Measurements from ENCODE around the gene KHDRBS2. TPM values are rescaled to one million over a fixed set of nuclear protein-coding genes. Genes with fewer than 3 reads are reported as not detected.

The KHDRBS2 gene
- polyA plus RNA-seq, 4 donors: 1.8 to 2.6 (median 2.3) TPM

- DNase-seq (ENCODE audit: low read depth in 4 of 4, low spot score in 3 of 4): no peak
Observed at GRCh38 chr6:62192593-62192992, 93.4 kb downstream of the KHDRBS2 start.

DNA sequence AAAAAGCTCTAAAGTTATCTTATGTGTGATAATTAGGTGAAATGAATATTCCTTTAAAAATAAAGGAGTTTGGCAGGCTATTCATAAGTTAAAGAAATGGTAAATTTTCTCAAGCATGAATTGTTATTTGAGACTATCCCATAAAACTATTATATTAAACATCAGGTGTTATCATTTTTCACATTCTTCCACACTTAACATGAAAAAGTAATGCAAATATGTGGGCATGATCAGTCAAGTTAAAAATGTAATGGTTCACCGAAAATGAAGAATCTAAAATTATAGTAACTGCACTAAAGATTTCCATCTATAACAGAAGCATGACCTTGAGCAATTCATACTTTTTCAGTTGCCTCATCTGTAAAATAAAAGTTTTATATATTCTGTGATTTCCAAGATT, 110.8 kb downstream of the KHDRBS2 start:
- DNase-seq (ENCODE audit: low read depth in 4 of 4, low spot score in 3 of 4): no peak

DNA sequence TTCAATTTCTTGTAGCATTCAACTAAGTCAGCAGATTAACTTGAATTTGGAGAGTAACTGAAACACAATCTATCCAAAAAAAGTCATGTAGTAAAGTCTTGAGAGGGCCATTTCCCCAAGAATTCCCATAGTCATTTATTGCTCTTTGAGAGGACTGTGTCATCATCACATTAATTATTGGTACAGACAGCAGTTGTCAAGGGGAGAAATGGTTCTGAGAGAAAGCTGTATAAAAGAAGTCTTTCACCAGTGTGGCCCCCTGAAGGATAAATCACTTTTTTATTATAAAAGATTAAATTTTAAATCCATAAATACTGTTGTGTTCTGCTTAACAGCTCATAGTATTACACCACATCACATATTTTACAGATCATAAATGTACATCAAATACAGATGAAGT, 111.5 kb downstream of the KHDRBS2 start:
- DNase-seq (ENCODE audit: low read depth in 4 of 4, low spot score in 3 of 4): no peak

GRCh38 chr6:62167736-62168135, 118.3 kb downstream of the KHDRBS2 start:
- no peak for DNase-seq (ENCODE audit: low read depth in 4 of 4, low spot score in 3 of 4)

- DNase-seq (ENCODE audit: low read depth in 4 of 4, low spot score in 3 of 4): no peak
Observed at GRCh38 chr6:62162858-62163257, 123.2 kb downstream of the KHDRBS2 start.

DNA sequence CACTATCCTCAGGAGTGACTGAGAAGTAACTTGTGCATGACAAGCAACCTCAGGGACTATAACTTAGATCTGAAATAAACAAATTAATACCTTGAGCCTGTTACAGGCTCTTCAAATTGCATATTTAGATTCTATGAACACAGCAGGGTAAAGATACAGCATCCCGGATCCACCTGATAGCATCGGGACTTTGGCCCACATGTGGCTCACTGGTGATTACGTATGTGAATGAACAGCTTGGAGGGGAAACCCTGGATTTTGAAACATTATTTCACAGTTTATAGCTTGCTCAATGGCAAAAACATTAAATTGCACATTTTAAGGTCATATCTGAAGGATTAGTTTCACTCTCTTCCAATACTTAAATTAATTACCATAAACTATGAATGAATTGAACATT, 133.2 kb downstream of the KHDRBS2 start:
- no peak for DNase-seq (ENCODE audit: low read depth in 4 of 4, low spot score in 3 of 4)

DNA sequence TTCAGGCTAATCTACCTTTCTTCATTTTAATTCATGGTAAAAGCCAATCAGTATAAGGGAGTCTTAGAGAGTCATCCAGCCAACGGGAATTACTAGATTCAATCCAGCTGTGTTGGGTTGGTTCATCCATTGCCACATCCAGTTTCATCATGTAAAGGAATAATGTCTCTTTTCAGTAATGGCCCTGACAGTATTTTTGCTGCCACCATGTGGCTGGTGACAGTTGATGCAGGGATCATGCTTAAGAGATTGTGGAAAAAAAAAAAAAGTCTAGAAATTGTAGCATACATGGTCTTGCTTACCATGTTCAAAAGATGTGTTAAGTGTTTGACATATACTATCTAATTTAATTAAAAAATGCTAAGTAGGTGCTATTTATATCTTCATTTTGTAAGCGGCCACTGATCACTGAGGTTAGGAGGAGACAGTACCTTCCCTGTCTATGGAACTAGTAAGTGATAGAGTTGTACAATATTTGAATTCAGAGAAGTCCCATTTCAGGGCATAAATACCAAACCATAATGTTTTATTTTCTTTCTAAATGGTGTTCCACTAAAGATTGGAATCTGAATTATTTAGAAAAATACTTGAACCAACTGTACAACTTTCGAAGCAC, 135.9 kb downstream of the KHDRBS2 start:
- DNase-seq (ENCODE audit: low read depth in 4 of 4, low spot score in 3 of 4): peak in 2 of 4 donors; percentile 3 to 5

DNA sequence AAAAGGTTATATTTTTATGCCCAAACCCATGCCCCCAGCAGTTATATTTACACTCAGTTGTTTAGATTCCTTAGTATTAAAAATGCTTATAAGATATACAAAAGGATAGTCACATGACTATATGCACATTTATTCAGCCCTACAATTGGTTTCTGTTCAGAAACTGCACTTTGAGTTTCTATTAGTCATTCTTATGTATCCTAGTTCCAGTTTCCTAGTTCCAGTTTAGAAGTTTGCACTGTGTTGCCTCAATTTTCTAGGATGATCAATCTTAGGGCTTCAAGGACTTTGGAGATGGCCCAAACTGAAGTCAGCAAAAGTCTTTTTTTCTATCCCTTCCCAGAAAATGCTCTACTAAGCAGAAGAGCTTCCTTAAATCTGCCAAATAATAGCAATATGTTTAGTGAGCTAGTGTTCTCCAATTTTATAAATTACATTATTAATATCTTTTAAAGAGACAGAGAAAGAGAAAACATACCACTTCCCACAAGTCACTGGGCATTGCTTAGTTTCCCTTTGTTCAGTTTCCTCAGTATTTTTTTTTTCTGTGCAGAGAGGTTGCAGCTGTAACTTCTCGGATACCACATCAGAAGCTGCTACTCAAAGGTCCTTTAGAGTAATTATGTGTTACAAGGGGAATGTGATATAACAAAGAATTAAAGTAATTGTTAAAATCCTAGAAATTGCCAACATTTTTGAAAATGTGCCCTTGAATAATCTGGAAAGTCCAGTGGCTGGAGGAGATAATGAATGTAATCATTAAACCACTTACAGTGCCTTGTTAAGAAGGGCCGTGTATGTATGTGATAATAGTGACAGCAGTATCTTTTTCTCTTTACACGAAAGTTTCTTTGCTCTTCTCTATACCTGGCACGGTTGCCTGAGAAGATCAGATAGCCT, 138.8 kb downstream of the KHDRBS2 start:
- DNase-seq (ENCODE audit: low read depth in 4 of 4, low spot score in 3 of 4): no peak

- no peak for DNase-seq (ENCODE audit: low read depth in 4 of 4, low spot score in 3 of 4)
Observed at GRCh38 chr6:62129127-62129526, 156.9 kb downstream of the KHDRBS2 start.

- no peak for DNase-seq (ENCODE audit: low read depth in 4 of 4, low spot score in 3 of 4)
Observed at GRCh38 chr6:62119401-62119800, 166.6 kb downstream of the KHDRBS2 start.

DNA sequence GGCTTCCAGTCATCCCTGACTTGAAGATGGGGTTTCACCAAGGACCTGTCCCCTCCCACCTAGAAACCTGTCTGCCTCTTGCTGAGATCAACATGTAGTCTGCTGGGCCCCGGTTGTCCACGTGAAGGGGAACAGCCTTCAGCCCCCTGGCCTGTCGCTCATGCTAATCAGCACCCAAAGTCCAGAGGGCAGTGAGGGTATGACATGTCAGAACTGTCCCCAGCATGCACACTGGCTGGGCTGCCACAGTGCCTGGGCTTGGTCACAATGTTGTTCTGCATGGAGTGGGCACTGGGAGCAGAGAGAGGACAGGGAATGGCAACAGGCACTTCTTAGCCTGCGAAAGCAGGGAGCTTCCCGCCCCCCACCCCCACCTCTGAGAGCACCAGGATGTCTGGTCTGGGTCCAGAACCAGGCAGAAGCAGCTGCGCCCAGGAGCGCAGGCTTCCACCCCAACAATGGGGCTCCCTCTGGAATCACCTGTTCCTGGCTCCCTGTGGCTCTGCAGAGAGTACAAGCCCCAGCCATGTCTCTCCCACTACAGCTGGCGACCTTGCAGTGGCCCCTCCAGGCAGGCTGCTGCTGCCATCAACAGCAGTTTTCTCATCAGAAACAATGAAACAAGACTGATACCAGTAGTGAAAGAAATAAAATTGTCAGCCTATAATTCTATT, 182.7 kb downstream of the KHDRBS2 start:
- DNase-seq (ENCODE audit: low read depth in 4 of 4, low spot score in 3 of 4): no peak

- DNase-seq (ENCODE audit: low read depth in 4 of 4, low spot score in 3 of 4): no peak
Observed at GRCh38 chr6:62102387-62102786, 183.6 kb downstream of the KHDRBS2 start.

DNA sequence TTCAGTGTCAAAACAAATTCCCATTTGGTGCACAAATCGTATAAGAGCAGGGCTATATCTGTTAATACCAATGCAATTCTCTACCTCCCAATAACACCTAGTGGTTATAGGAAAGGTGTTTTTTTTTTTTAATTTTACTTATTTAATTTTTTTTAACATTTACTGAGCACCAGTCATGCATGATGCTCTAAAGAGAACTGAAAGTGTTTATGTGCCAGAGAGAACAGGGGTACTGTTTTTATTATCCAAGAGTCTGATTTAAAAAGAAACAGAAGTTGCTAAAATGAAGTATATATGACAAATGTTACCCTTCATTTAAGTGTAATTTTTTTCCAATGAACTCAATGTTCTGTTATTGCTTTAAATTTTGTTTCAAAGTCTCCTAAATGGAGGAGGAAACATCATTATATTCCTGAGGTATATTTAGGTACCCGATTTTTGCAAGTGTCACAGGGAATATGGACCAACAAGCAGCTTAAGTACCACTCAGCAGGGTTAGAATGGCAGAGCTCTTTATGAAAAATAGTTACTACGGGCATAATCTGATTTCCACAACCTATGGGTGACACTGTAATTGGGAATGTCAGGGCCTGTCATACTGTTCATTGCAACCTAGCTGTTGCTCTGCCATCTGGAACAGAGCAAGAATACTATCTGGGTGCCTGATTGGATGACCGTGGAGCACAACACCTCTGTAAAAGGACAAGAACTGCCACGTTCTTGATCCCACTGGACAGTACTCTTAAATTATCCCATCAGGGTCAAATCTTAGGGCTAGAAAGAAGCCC, 195.4 kb downstream of the KHDRBS2 start:
- DNase-seq (ENCODE audit: low read depth in 4 of 4, low spot score in 3 of 4): no peak

DNA sequence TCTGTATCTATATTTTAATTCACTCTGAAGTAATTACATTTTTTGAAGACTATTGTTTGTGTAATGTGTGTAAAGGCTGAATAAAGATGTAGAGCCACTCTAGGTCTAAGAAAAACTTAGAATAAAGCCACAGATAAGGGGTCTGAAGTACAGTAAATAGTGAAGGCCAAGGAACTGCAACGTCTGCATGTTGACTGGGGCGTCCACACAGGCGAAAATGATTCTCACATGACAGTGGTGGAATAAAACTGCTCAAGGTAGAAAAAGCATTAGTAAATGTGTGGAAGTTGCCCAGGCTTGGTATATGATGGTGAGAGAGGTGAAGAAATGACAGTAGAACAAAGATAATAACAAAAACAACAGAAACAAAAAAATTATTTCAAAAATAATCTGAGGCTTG, 196.2 kb downstream of the KHDRBS2 start:
- DNase-seq (ENCODE audit: low read depth in 4 of 4, low spot score in 3 of 4): no peak

GRCh38 chr6:62086047-62086446, 200.0 kb downstream of the KHDRBS2 start:
- DNase-seq (ENCODE audit: low read depth in 4 of 4, low spot score in 3 of 4): no peak

- DNase-seq (ENCODE audit: low read depth in 4 of 4, low spot score in 3 of 4): no peak
Observed at GRCh38 chr6:62075869-62076268, 210.2 kb downstream of the KHDRBS2 start.

DNA sequence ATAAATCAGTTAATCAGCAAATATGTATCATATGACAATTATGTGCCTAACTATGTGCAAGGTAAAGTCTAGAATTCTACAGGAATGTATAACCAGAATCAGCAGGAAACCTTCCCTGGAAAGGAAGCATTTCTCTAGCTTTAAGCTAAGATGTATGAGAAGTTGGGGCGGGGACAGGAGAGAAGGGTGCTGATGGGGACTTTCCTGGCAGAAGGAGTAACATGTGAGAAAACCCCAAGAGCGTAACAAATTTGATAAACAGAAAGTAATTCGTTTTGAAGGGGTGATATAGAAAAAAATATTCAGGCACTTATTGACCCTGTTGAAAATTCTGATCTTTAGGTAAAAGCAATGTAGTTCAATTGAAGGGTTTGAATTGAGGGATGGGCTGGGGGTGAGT, 226.1 kb downstream of the KHDRBS2 start:
- no peak for DNase-seq (ENCODE audit: low read depth in 4 of 4, low spot score in 3 of 4)

GRCh38 chr6:62057300-62057699, 228.7 kb downstream of the KHDRBS2 start:
- no peak for DNase-seq (ENCODE audit: low read depth in 4 of 4, low spot score in 3 of 4)

- no peak for DNase-seq (ENCODE audit: low read depth in 4 of 4, low spot score in 3 of 4)
Observed at GRCh38 chr6:62045502-62045901, 240.5 kb downstream of the KHDRBS2 start.

DNA sequence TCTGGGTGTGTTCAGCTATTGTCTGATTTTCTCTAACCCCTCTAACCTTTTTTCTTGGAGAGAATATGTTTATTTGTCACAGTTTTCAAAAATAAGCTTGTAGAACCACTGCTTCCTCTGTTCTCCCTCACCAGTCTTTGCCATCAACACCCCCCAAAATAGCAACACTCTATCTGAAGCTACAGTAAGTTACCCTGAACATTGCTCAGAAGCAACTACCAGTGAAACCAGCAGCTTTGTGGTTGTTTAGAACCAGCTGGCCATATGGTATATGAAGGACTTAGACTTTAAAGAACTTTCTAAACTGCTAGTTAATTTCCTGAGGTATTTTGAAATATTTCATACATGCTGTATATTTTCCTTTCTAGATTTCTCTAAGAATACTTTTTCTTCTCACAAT, 242.9 kb downstream of the KHDRBS2 start:
- DNase-seq (ENCODE audit: low read depth in 4 of 4, low spot score in 3 of 4): no peak

DNA sequence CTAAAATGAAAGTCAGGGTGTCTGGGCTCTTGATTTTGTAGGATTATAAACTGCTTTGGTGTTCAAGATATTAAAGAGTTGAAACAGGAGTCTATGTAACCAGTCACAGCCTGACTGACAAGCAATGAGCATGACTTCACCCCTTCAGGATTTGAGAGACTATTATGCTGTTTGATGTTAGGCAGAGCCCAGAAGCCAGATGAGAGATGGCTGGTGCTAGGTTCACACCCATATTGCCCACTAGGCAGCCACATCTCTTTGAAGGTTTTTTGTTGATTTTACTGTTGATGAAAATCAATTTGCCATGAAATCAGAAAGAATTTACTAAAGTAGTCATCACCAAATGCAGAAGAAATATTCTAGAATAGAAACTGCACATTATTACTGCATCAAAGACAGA, 243.6 kb downstream of the KHDRBS2 start:
- no peak for DNase-seq (ENCODE audit: low read depth in 4 of 4, low spot score in 3 of 4)
